PFSK-1 (cell line): ENCODE measurements around the gene NPW.

Source experiments
- POLR2AphosphoS5 ChIP-seq: IDR thresholded peaks from 2 replicates; pipeline ENCODE4 v1.6.1; 2012; ENCODE audit warnings: low read depth, mild to moderate bottlenecking, control low read depth, low read length, moderate library complexity
- SIN3A ChIP-seq: IDR thresholded peaks from 2 replicates; pipeline ENCODE4 v1.6.1; 2012; ENCODE audit warnings: mild to moderate bottlenecking, low read length, moderate library complexity, borderline replicate concordance; ENCODE audit not compliant: insufficient read depth

GRCh38 chr16:1992704-1993317 lies 26.8 kb upstream of the NPW start:
- TF ChIP-seq SIN3A (no peak), POLR2AphosphoS5 (no peak)
